Measurements from ENCODE around the gene CHD8. TPM values are rescaled to one million over a fixed set of nuclear protein-coding genes. Genes with fewer than 3 reads are reported as not detected.
"Not testable (repeated sequence)": the region's sequence is repeated elsewhere in the genome, so short reads cannot be mapped to it uniquely, and the experiment has no call there.

Gene CHD8
- polyA plus RNA-seq, 1 donor, result 44.8 TPM

GRCh38 chr14:21431126-21431525 lies 24.8 kb downstream of the CHD8 start:
- DNase-seq, result no peak

- DNase-seq, result no peak
Observed at GRCh38 chr14:21428930-21429329, 27.0 kb downstream of the CHD8 start.

- DNase-seq, result no peak
Observed at GRCh38 chr14:21426692-21427091, 29.2 kb downstream of the CHD8 start.

- DNase-seq, result no peak
Observed at GRCh38 chr14:21419528-21419927, 36.4 kb downstream of the CHD8 start.

GRCh38 chr14:21415329-21415728 lies 40.6 kb downstream of the CHD8 start:
- no peak for DNase-seq

GRCh38 chr14:21414137-21414631 lies 41.7 kb downstream of the CHD8 start:
- no peak for DNase-seq

- DNase-seq, result no peak
Observed at GRCh38 chr14:21408147-21408546, 47.8 kb downstream of the CHD8 start.

- DNase-seq, result no peak
Observed at GRCh38 chr14:21406213-21406612, 49.7 kb downstream of the CHD8 start.

- DNase-seq, result no peak
Observed at GRCh38 chr14:21405097-21405496, 50.8 kb downstream of the CHD8 start.

- DNase-seq, result no peak
Observed at GRCh38 chr14:21399311-21399870, 56.5 kb downstream of the CHD8 start.

GRCh38 chr14:21398901-21399300 lies 57.0 kb downstream of the CHD8 start:
- no peak for DNase-seq

GRCh38 chr14:21395450-21395849 lies 60.5 kb downstream of the CHD8 start:
- DNase-seq, result no peak

GRCh38 chr14:21385188-21385904 lies 70.6 kb downstream of the CHD8 start:
- DNase-seq, result no peak

GRCh38 chr14:21384494-21384851 lies 71.5 kb downstream of the CHD8 start:
- no peak for DNase-seq

GRCh38 chr14:21383848-21384493 lies 72.0 kb downstream of the CHD8 start, which contains the start of gene SUPT16H:
Gene SUPT16H, minus strand, starts transcription at chr14:21384019. Its CDS starts 92 bp downstream, at chr14:21383927.
- DNase-seq, result peak; percentile 95

- DNase-seq, result peak; percentile 26
Observed at GRCh38 chr14:21382886-21383847, 72.8 kb downstream of the CHD8 start.

- no peak for DNase-seq
Observed at GRCh38 chr14:21382095-21382494, 73.8 kb downstream of the CHD8 start.

GRCh38 chr14:21379338-21379737 lies 76.6 kb downstream of the CHD8 start:
- no peak for DNase-seq

- no peak for DNase-seq
Observed at GRCh38 chr14:21373980-21374379, 81.9 kb downstream of the CHD8 start.

- not testable (repeated sequence) for DNase-seq
Observed at GRCh38 chr14:21372814-21373213, 83.1 kb downstream of the CHD8 start.

GRCh38 chr14:21369949-21370679 lies 85.8 kb downstream of the CHD8 start:
- no peak for DNase-seq
